GM12878 (cell line): ENCODE results near the gene MRRF.

ENCODE experiments used
- MAX ChIP-seq: IDR thresholded peaks from 2 replicates; pipeline ENCODE4 v1.6.1; 2012; ENCODE audit warnings: low read depth, low read length, improper control_type of control experiment
- TAF1 ChIP-seq: IDR thresholded peaks from 2 replicates; pipeline ENCODE4 v1.6.1; 2011; ENCODE audit warnings: mild to moderate bottlenecking, low read depth, low read length, borderline replicate concordance
- YBX1 ChIP-seq: fragments of 450-650 bp; IDR thresholded peaks from 2 replicates; pipeline ENCODE4 v1.6.1; 2016; ENCODE audit warnings: antibody characterized with exemption

GRCh38 chr9:122349201-122349600, 84.5 kb downstream of the MRRF start:
- TF ChIP-seq MAX (no peak), TAF1 (no peak), YBX1 (no peak)
